ENCODE data around the gene ELL.

DNA sequence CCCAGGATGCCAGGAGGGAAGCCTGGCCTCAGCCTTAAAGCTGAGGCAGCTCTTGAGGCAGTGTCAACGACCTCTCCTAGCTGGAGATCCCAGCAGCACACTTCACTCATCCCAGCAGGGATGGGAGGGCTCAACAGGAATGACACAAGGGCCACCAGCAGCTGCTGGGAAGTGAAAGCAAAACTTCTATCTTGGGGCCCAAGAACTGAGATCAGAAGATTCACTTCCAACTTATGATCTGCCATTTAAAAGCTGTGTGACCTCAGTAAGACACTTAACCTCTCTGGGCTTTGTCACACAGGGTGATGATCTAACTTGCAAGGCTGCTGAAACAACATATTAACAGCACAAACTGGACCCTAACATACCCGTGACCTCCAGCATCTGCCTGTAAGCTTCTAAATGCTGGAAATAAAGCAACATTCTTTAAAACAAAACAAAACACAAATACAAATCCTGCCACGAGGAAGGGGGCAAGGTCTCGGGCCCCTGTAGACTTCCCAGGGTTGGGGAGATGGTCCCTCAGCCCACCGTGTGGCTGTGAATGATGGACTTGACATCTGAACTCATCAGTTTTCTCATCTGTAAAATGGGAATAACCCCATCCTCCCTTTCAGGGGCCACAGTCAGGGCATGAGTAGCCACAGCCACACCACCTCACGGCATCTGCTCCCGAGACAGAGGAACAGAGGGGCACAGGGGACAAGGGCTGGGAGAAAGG lies 22.7 kb downstream of the ELL start:
- TF ChIP-seq EP300 (IDR thresholded peaks at IDR 0.05), result no peak
- TF ChIP-seq, protein P1, sequence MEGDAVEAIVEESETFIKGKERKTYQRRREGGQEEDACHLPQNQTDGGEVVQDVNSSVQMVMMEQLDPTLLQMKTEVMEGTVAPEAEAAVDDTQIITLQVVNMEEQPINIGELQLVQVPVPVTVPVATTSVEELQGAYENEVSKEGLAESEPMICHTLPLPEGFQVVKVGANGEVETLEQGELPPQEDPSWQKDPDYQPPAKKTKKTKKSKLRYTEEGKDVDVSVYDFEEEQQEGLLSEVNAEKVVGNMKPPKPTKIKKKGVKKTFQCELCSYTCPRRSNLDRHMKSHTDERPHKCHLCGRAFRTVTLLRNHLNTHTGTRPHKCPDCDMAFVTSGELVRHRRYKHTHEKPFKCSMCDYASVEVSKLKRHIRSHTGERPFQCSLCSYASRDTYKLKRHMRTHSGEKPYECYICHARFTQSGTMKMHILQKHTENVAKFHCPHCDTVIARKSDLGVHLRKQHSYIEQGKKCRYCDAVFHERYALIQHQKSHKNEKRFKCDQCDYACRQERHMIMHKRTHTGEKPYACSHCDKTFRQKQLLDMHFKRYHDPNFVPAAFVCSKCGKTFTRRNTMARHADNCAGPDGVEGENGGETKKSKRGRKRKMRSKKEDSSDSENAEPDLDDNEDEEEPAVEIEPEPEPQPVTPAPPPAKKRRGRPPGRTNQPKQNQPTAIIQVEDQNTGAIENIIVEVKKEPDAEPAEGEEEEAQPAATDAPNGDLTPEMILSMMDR (IDR thresholded peaks at IDR 0.05), result no peak

All from sigmoid colon (tissue), 4 donors.